Smooth muscle cell (in vitro differentiated cells): Measurements from ENCODE around the gene KLF7. TPM values are rescaled to one million over a fixed set of nuclear protein-coding genes. Genes with fewer than 3 reads are reported as not detected.

Experiments
- DNase-seq: peaks from one replicate; lab custom pipeline; 2025; ENCODE audit not compliant: unreplicated experiment; lab: John Stamatoyannopoulos, UW
- H2AFZ ChIP-seq: fragments of 200-600 bp; sonication (generic); 2 replicates; pipeline ENCODE4 v1.6.0; 2016; ENCODE audit warnings: antibody characterized with exemption, low read depth, mild to moderate bottlenecking
- H3F3A ChIP-seq: fragments of 200-600 bp; sonication (generic); 2 replicates; pipeline ENCODE4 v1.6.0; 2017; ENCODE audit warnings: antibody characterized with exemption, low read depth
- H3K27ac ChIP-seq: fragments of 200-600 bp; sonication (generic); 2 replicates; pipeline ENCODE4 v1.5.1; 2016; ENCODE audit warnings: low read depth, mild to moderate bottlenecking
- H3K27me3 ChIP-seq: fragments of 200-600 bp; sonication (generic); 2 replicates; pipeline ENCODE4 v1.6.1; 2016; ENCODE audit warnings: low read depth, mild to moderate bottlenecking
- H3K36me3 ChIP-seq: fragments of 200-600 bp; sonication (generic); 2 replicates; pipeline ENCODE4 v1.5.1; 2016; ENCODE audit warnings: low read depth
- H3K4me1 ChIP-seq: fragments of 200-600 bp; sonication (generic); 2 replicates; pipeline ENCODE4 v1.5.1; 2016; ENCODE audit warnings: low read depth
- H3K4me2 ChIP-seq: fragments of 200-600 bp; sonication (generic); 2 replicates; pipeline ENCODE4 v1.6.0; 2016; ENCODE audit warnings: mild to moderate bottlenecking
- H3K4me3 ChIP-seq: fragments of 200-600 bp; sonication (generic); 2 replicates; pipeline ENCODE4 v1.5.1; 2016; ENCODE audit warnings: mild to moderate bottlenecking
- H3K79me2 ChIP-seq: fragments of 200-600 bp; sonication (generic); 2 replicates; pipeline ENCODE4 v1.6.0; 2016; ENCODE audit warnings: low read depth, mild to moderate bottlenecking
- H3K9ac ChIP-seq: fragments of 200-600 bp; sonication (generic); 2 replicates; pipeline ENCODE4 v1.6.0; 2016; ENCODE audit warnings: low read depth
- H3K9me3 ChIP-seq: fragments of 200-600 bp; sonication (generic); replicated peaks from 2 replicates; pipeline ENCODE4 v1.5.1; 2016; ENCODE audit warnings: low read depth
- H4K20me1 ChIP-seq: fragments of 200-600 bp; sonication (generic); 2 replicates; pipeline ENCODE4 v1.6.0; 2016; ENCODE audit warnings: low read depth
- CTCF ChIP-seq: fragments of 200-600 bp; sonication (generic); IDR thresholded peaks from 2 replicates; pipeline ENCODE4 v1.5.1; 2017; ENCODE audit warnings: borderline replicate concordance, mild to moderate bottlenecking, antibody characterized with exemption; ENCODE audit not compliant: insufficient read depth, poor library complexity, severe bottlenecking
- WGBS: methylation state at CpG from one replicate; pipeline ENCODE4 v1.1.7; 2016; ENCODE audit warnings: low lambda C conversion rate; 5-methylcytosine and 5-hydroxymethylcytosine counted together
- polyA plus RNA-seq: library from polyadenylated mRNA; unstranded; fragments of >200 nt; fragmentation: Nextera tagmentation; extraction: Ambion mirVana; gene quantifications from 2 replicates; pipeline ENCODE4 v1.2.1, GENCODE V29; 2016
- total RNA-seq: library from RNA; depleted of rRNA; stranded (reverse); fragments of >200 nt; gene quantifications from 2 replicates; pipeline ENCODE4 v1.2.3, GENCODE V29; 2014

The KLF7 gene
- total and polyA plus RNA-seq, 2 experiments from 2014 or later: 12.7 to 27.6 TPM

- H3K4me1 ChIP-seq: no peaks in the 10 kb centered on the region
- peaks cover 31% of the 10 kb centered on the region for H3K79me2 ChIP-seq
- no peak for TF ChIP-seq CTCF
- no peak overlapping the region for H2AFZ ChIP-seq
- no peak overlapping the region for H3K4me3 ChIP-seq
- no peak for DNase-seq
- peaks cover 95% of the 10 kb centered on the region for H4K20me1 ChIP-seq
- no peaks in the 10 kb centered on the region for H3K27me3 ChIP-seq
- H3F3A ChIP-seq: no peaks in the 10 kb centered on the region
- no peak overlapping the region for H3K9ac ChIP-seq
- H3K27ac ChIP-seq: no peak overlapping the region
- H3K4me2 ChIP-seq: no peak overlapping the region
- WGBS: 84% methylated on average over 5 of the region's 5 CpGs
- peaks cover 7% of the 10 kb centered on the region for H3K36me3 ChIP-seq
- H3K9me3 ChIP-seq: no peaks in the 10 kb centered on the region
These were observed 75.4 kb downstream of the KLF7 start for GRCh38 chr2:207090389-207090788.

DNA sequence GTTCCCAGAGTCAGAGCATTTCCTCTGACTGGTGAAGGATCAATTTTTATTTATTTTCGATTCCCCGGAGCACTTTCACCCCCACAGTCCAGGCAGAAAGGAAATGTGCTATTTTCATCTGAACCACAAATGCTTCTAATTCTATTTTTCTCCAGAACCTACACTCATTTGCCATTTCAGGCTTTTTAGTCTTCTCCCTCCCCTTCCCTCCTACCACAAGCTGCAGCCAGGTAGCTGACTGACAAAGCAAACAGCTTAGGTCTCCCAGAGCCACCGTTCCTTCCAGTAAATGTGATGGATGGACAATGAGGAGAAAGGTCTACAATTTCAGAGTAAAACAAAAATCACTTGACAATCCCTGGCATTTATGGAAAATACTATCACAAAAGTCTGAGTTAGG is 76.9 kb downstream of the KLF7 start:
- Histone ChIP-seq H3K9ac (no peak overlapping the region), H3K79me2 (peaks cover 24% of the 10 kb centered on the region), H3K4me1 (no peaks in the 10 kb centered on the region), H4K20me1 (peaks cover 93% of the 10 kb centered on the region), H3K36me3 (peaks cover 7% of the 10 kb centered on the region), H3K27ac (no peak overlapping the region), H3K9me3 (no peaks in the 10 kb centered on the region), H3K4me2 (no peak overlapping the region), H3K27me3 (no peaks in the 10 kb centered on the region), H2AFZ (no peak overlapping the region), H3F3A (peaks cover 3% of the 10 kb centered on the region), H3K4me3 (no peak overlapping the region)
- no peak for DNase-seq
- TF ChIP-seq CTCF: no peak
- WGBS: 95% methylated on average over 3 of the region's 3 CpGs

GRCh38 chr2:207088276-207088675 is 77.5 kb downstream of the KLF7 start:
- H4K20me1 ChIP-seq: peaks cover 93% of the 10 kb centered on the region
- peaks cover 23% of the 10 kb centered on the region for H3K79me2 ChIP-seq

More at GRCh38 chr2:207088276-207088675, 77.5 kb downstream of the KLF7 start:
- Histone ChIP-seq H3K9me3 (no peaks in the 10 kb centered on the region), H3K4me3 (no peak overlapping the region), H2AFZ (no peak overlapping the region), H3K4me1 (no peaks in the 10 kb centered on the region), H3K27me3 (no peaks in the 10 kb centered on the region), H3F3A (peaks cover 4% of the 10 kb centered on the region), H3K27ac (no peak overlapping the region), H3K4me2 (no peak overlapping the region), H3K36me3 (peaks cover 7% of the 10 kb centered on the region), H3K9ac (no peak overlapping the region)
- no peak for DNase-seq
- WGBS: 91% methylated on average over 7 of the region's 7 CpGs
- TF ChIP-seq CTCF: no peak
